HEK293 (cell line): Measurements from ENCODE around the gene NMD3.
"Not testable (repeated sequence)": the region's sequence is repeated elsewhere in the genome, so short reads cannot be mapped to it uniquely, and the experiment has no call there.

Experiments used
- CTCF ChIA-PET: fragments of 350-600 bp; formaldehyde crosslinking; extraction: SDS; loops from one replicate; lab custom pipeline; 2021; ENCODE audit warnings: antibody characterized with exemption; lab: Yijun Ruan, JAX
- POLR2A ChIA-PET: fragments of 300-600 bp; formaldehyde crosslinking; extraction: SDS; loops from one replicate; lab custom pipeline; 2020; ENCODE audit warnings: antibody characterized with exemption, inconsistent platforms; lab: Yijun Ruan, JAX
- H3K27ac ChIP-seq: fragments of 200-500 bp; sonication (Bioruptor generic); 2 replicates; pipeline ENCODE4 v1.5.1; 2014; ENCODE audit warnings: low read depth, low read length, control low read depth, inconsistent platforms; ENCODE audit errors: extremely low read depth
- H3K36me3 ChIP-seq, 2 experiments: fragments of 200-500 bp in 1 of 2; sonication (Bioruptor generic) in 1 of 2; 1 replicate in 1 of 2; 2 replicates in 1 of 2; pipeline ENCODE4 v1.5.1; 2014 to 2017; ENCODE audit warnings: inconsistent platforms in 2 of 2, low read length in 2 of 2; ENCODE audit not compliant: control insufficient read depth in 2 of 2, insufficient read depth in 1 of 2
- H3K4me1 ChIP-seq: fragments of 200-500 bp; sonication (Bioruptor generic); 2 replicates; pipeline ENCODE4 v1.5.1; 2014; ENCODE audit warnings: mild to moderate bottlenecking, low read length, inconsistent platforms; ENCODE audit not compliant: control insufficient read depth, insufficient read depth
- H3K4me3 ChIP-seq: 2 replicates; pipeline ENCODE4 v1.5.1; 2011; ENCODE audit warnings: low read depth, mild to moderate bottlenecking, control low read depth, low read length, moderate library complexity
- H3K9me3 ChIP-seq: fragments of 200-500 bp; sonication (Bioruptor generic); 2 replicates; pipeline ENCODE4 v1.5.1; 2014; ENCODE audit warnings: low read depth, low read length, inconsistent platforms; ENCODE audit not compliant: control insufficient read depth, insufficient read depth
- EGR2 ChIP-seq: fragments of 450-650 bp; formaldehyde crosslinking; IDR thresholded peaks from 2 replicates; pipeline ENCODE4 v1.5.1; 2016; ENCODE audit warnings: low read depth, missing biosample characterization, missing genetic modification characterization
- FEZF1 ChIP-seq: fragments of 450-650 bp; formaldehyde crosslinking; IDR thresholded peaks from 2 replicates; pipeline ENCODE4 v1.5.1; 2016; ENCODE audit warnings: missing biosample characterization, missing genetic modification characterization
- GLIS1 ChIP-seq: fragments of 450-650 bp; formaldehyde crosslinking; IDR thresholded peaks from 2 replicates; pipeline ENCODE4 v1.5.1; 2016; ENCODE audit warnings: missing biosample characterization, missing genetic modification characterization
- KLF17 ChIP-seq: fragments of 450-650 bp; formaldehyde crosslinking; IDR thresholded peaks from 2 replicates; pipeline ENCODE4 v1.5.1; 2016; ENCODE audit warnings: missing biosample characterization, missing genetic modification characterization
- ZBTB10 ChIP-seq: fragments of 450-650 bp; formaldehyde crosslinking; IDR thresholded peaks from 2 replicates; pipeline ENCODE4 v1.5.1; 2016; ENCODE audit warnings: missing biosample characterization, missing genetic modification characterization
- ZBTB8A ChIP-seq: fragments of 450-650 bp; formaldehyde crosslinking; IDR thresholded peaks from 2 replicates; pipeline ENCODE4 v1.5.1; 2016; ENCODE audit warnings: missing biosample characterization, missing genetic modification characterization
- ZIC2 ChIP-seq: fragments of 450-650 bp; formaldehyde crosslinking; IDR thresholded peaks from 2 replicates; pipeline ENCODE4 v1.5.1; 2016; ENCODE audit warnings: missing biosample characterization, missing genetic modification characterization
- ZNF16 ChIP-seq: fragments of 450-650 bp; formaldehyde crosslinking; IDR thresholded peaks from 2 replicates; pipeline ENCODE4 v1.5.1; 2016; ENCODE audit warnings: low read depth, missing biosample characterization, missing genetic modification characterization
- ZNF174 ChIP-seq: fragments of 450-650 bp; formaldehyde crosslinking; IDR thresholded peaks from 2 replicates; pipeline ENCODE4 v1.5.0; 2017; ENCODE audit warnings: missing biosample characterization, mild to moderate bottlenecking, missing genetic modification characterization
- ZNF2 ChIP-seq: fragments of 450-650 bp; formaldehyde crosslinking; IDR thresholded peaks from 2 replicates; pipeline ENCODE4 v1.5.1; 2016; ENCODE audit warnings: missing biosample characterization, missing genetic modification characterization
- ZNF37A ChIP-seq: fragments of 450-650 bp; IDR thresholded peaks from 2 replicates; pipeline ENCODE4 v1.5.1; 2018; ENCODE audit warnings: missing biosample characterization, missing genetic modification characterization
- ZNF513 ChIP-seq: fragments of 450-650 bp; IDR thresholded peaks from 2 replicates; pipeline ENCODE4 v1.5.1; 2018; ENCODE audit warnings: missing biosample characterization, missing genetic modification characterization
- ZNF514 ChIP-seq: fragments of 450-650 bp; formaldehyde crosslinking; IDR thresholded peaks from 2 replicates; pipeline ENCODE4 v1.5.1; 2016; ENCODE audit warnings: missing biosample characterization, missing genetic modification characterization
- ZNF549 ChIP-seq: fragments of 450-650 bp; IDR thresholded peaks from 2 replicates; pipeline ENCODE4 v1.5.1; 2018; ENCODE audit warnings: missing biosample characterization, missing genetic modification characterization, mild to moderate bottlenecking, inconsistent platforms, moderate library complexity
- ZNF585B ChIP-seq: fragments of 450-650 bp; formaldehyde crosslinking; IDR thresholded peaks from 2 replicates; pipeline ENCODE4 v1.5.1; 2016; ENCODE audit warnings: missing biosample characterization, missing genetic modification characterization
- ZNF621 ChIP-seq: fragments of 450-650 bp; formaldehyde crosslinking; IDR thresholded peaks from 2 replicates; pipeline ENCODE4 v1.5.1; 2017; ENCODE audit warnings: missing biosample characterization, missing genetic modification characterization
- TF ChIP-seq, protein P1 (sequence below): fragments of 450-650 bp; formaldehyde crosslinking; IDR thresholded peaks from 2 replicates; pipeline ENCODE4 v1.5.1; 2016; ENCODE audit warnings: missing biosample characterization, missing genetic modification characterization, low read depth
- TF ChIP-seq, protein P2 (sequence below): fragments of 450-650 bp; formaldehyde crosslinking; optimal IDR thresholded peaks from 2 replicates; pipeline ENCODE3; 2016; ENCODE audit warnings: missing biosample characterization, mild to moderate bottlenecking, missing genetic modification characterization
- TF ChIP-seq, protein P3 (sequence below): fragments of 450-650 bp; formaldehyde crosslinking; conservative IDR thresholded peaks from 2 replicates; pipeline ENCODE4 v1.5.1; 2016; ENCODE audit warnings: low read depth, missing biosample characterization, missing genetic modification characterization

Gene NMD3

DNA sequence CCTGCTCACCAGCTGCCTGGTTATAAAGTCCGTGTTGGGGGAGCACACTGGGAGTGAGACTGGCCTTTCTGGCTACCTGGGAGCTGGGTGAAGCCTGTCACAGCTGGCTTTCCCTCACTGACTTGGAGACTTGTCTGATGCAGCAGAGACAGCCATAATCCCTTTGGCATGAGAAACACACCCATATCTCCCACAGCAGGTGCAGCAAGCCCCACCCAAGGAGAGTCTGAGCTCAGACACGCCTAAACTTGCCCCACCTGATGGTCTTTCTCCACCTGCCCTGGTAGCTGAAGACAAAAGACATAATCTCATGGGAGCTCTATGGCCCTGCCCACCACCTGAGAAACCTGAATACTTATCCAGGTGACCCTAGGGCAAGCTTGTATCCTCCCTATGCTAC is 54.8 kb downstream of the NMD3 start:
- Histone ChIP-seq H3K36me3 (peaks cover 0 to 12% of the 10 kb centered on the region in 2 experiments; a peak in 1 of 3 replicates), H3K4me1 (no peaks in the 10 kb centered on the region), H3K9me3 (no peaks in the 10 kb centered on the region), H3K4me3 (no peak overlapping the region), H3K27ac (no peak overlapping the region)
- TF ChIP-seq ZNF549 (tag by site-specific recombination) (no peak), ZNF585B (no peak), ZNF513 (tag by site-specific recombination) (no peak), GLIS1 (no peak), ZBTB8A (tag by site-specific recombination) (no peak), ZBTB10 (tag by site-specific recombination) (no peak), FEZF1 (tag by site-specific recombination) (no peak), ZNF514 (tag by site-specific recombination) (no peak), EGR2 (tag by site-specific recombination) (no peak), ZNF621 (no peak), ZNF37A (tag by site-specific recombination) (no peak), KLF17 (tag by site-specific recombination) (no peak), ZIC2 (tag by site-specific recombination) (no peak)
- TF ChIP-seq, protein P1, sequence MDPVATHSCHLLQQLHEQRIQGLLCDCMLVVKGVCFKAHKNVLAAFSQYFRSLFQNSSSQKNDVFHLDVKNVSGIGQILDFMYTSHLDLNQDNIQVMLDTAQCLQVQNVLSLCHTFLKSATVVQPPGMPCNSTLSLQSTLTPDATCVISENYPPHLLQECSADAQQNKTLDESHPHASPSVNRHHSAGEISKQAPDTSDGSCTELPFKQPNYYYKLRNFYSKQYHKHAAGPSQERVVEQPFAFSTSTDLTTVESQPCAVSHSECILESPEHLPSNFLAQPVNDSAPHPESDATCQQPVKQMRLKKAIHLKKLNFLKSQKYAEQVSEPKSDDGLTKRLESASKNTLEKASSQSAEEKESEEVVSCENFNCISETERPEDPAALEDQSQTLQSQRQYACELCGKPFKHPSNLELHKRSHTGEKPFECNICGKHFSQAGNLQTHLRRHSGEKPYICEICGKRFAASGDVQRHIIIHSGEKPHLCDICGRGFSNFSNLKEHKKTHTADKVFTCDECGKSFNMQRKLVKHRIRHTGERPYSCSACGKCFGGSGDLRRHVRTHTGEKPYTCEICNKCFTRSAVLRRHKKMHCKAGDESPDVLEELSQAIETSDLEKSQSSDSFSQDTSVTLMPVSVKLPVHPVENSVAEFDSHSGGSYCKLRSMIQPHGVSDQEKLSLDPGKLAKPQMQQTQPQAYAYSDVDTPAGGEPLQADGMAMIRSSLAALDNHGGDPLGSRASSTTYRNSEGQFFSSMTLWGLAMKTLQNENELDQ (tag by site-specific recombination): no peak
- ChIA-PET POLR2A (no interaction called here), CTCF (interaction anchor here (1.7 to 2.9 kb wide), 6 partner anchors 9 to 319 kb away, joined by 5 to 14 read pairs (median 8); no protein-coding TSS in a partner anchor)

DNA sequence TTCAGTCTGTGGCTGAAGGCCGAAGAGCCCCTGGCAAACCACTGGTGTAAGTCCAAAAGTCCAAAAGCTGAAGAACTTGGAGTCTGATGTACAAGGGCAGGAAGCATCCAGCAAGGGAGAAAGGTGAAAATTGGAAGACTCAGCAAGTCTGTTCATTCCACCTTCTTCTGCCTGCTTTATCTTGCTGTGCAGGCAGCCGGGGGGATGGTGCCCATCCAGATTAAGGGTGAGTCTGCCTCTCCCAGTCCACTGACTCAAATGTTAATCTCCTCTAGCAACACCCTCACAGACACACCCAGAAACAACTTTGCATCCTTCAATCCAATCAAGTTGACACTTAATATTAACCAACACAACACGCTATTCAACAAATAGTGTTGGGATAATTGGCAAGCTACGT is 61.3 kb downstream of the NMD3 start:
- H3K4me1 ChIP-seq, CTCF ChIA-PET, H3K4me3 ChIP-seq, H3K27ac ChIP-seq, POLR2A ChIA-PET, H3K9me3 ChIP-seq, H3K36me3 ChIP-seq: not testable (repeated sequence)

GRCh38 chr3:161284989-161285388 is 63.9 kb downstream of the NMD3 start:
- POLR2A ChIA-PET: no interaction called here
- no peaks in the 10 kb centered on the region for H3K4me1 ChIP-seq
- H3K9me3 ChIP-seq: no peaks in the 10 kb centered on the region
- no peaks in the 10 kb centered on the region for H3K36me3 ChIP-seq
- H3K4me3 ChIP-seq: no peak overlapping the region
- no peak overlapping the region for H3K27ac ChIP-seq
- CTCF ChIA-PET: interaction anchor here (1.2 to 2.1 kb wide), 2 partner anchors 10 to 124 kb away, joined by 4 to 10 read pairs; no protein-coding TSS in a partner anchor
- TF ChIP-seq ZNF174 (tag by site-specific recombination) (no peak), ZNF2 (no peak), ZNF16 (tag by site-specific recombination) (no peak)
- TF ChIP-seq, protein P2, sequence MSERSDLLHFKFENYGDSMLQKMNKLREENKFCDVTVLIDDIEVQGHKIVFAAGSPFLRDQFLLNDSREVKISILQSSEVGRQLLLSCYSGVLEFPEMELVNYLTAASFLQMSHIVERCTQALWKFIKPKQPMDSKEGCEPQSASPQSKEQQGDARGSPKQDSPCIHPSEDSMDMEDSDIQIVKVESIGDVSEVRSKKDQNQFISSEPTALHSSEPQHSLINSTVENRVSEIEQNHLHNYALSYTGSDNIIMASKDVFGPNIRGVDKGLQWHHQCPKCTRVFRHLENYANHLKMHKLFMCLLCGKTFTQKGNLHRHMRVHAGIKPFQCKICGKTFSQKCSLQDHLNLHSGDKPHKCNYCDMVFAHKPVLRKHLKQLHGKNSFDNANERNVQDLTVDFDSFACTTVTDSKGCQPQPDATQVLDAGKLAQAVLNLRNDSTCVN (tag by site-specific recombination): no peak
- TF ChIP-seq, protein P3, sequence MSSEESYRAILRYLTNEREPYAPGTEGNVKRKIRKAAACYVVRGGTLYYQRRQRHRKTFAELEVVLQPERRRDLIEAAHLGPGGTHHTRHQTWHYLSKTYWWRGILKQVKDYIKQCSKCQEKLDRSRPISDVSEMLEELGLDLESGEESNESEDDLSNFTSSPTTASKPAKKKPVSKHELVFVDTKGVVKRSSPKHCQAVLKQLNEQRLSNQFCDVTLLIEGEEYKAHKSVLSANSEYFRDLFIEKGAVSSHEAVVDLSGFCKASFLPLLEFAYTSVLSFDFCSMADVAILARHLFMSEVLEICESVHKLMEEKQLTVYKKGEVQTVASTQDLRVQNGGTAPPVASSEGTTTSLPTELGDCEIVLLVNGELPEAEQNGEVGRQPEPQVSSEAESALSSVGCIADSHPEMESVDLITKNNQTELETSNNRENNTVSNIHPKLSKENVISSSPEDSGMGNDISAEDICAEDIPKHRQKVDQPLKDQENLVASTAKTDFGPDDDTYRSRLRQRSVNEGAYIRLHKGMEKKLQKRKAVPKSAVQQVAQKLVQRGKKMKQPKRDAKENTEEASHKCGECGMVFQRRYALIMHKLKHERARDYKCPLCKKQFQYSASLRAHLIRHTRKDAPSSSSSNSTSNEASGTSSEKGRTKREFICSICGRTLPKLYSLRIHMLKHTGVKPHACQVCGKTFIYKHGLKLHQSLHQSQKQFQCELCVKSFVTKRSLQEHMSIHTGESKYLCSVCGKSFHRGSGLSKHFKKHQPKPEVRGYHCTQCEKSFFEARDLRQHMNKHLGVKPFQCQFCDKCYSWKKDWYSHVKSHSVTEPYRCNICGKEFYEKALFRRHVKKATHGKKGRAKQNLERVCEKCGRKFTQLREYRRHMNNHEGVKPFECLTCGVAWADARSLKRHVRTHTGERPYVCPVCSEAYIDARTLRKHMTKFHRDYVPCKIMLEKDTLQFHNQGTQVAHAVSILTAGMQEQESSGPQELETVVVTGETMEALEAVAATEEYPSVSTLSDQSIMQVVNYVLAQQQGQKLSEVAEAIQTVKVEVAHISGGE (tag by site-specific recombination): no peak
